ENCODE results near the gene ENKD1. TPM values are rescaled to one million over a fixed set of nuclear protein-coding genes. Genes with fewer than 3 reads are reported as not detected.

ENKD1 gene
- total and polyA plus RNA-seq, 12 donors = 3.0 to 113 (median 18.2) TPM

DNA sequence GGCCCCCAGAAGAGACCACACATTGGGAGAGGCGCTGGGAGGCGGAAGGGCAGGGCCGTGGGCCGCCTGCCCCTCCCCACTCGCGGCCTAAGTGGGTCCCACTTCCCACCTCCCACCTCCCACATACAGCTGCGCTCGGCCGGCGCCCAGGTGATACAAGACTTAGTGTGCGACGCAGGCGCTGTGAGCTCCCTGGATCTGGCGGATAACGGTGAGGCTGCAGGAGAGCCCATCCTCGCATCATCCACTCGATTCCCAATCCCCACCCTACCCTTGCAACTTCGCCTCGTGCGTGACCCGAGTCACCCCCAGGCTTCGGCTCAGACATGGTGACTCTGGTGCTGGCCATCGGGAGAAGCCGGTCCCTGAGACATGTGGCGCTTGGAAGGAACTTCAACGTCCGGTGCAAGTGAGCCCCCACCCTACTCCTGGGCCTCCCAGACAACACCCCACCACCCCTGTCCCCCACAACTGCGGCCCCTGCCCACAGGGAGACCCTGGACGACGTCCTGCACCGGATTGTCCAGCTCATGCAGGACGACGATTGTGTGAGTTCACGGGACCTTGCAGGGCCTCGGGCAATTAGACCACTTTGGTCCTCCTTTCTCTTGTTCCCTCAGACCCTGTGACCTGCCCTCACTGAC lies 17.7 kb downstream of the ENKD1 start:
- intact Hi-C loops (cut with DNase I) = loop anchor here in 1 of 2 donors (5.0 kb wide), 1 partner anchor 102 kb away; no protein-coding TSS in a partner anchor
- Histone ChIP-seq H3K36me3 (replicated peaks in 1 of 2) (no peaks in the 10 kb centered on the region), H3K4me3 (no peak overlapping the region), H3K27me3 (peaks cover 32% of the 10 kb centered on the region), H3K9me3 (replicated peaks in 1 of 3) (no peaks in the 10 kb centered on the region), H3K27ac (no peak overlapping the region), H3K4me1 (replicated peaks in 1 of 2) (peaks cover 6 to 15% of the 10 kb centered on the region in 2 donors)
- TF ChIP-seq CTCF (IDR thresholded peaks at IDR 0.05) (no peak), POLR2A (IDR thresholded peaks at IDR 0.05) (no peak)
- WGBS, 4 donors = 47 to 74% (median 61%) methylated on average over 12 to 35 of the region's 35 CpGs
- DNase-seq = no peak

GRCh38 chr16:67648088-67648763 lies 18.3 kb downstream of the ENKD1 start:
- H3K36me3 ChIP-seq (replicated peaks in 1 of 2) = no peaks in the 10 kb centered on the region
- intact Hi-C loops (cut with DNase I) = loop anchor here in 1 of 2 donors (5.0 kb wide), 1 partner anchor 101 kb away; no protein-coding TSS in a partner anchor
- WGBS, 4 donors = 22 to 50% (median 38%) methylated on average over 3 to 65 of the region's 65 CpGs
- no peaks in the 10 kb centered on the region for H3K9me3 ChIP-seq (replicated peaks in 1 of 3)
- H3K27ac ChIP-seq = no peak overlapping the region
- no peak for DNase-seq
- peaks cover 1 to 10% of the 10 kb centered on the region in 2 donors for H3K4me1 ChIP-seq (replicated peaks in 1 of 2)
- no peak overlapping the region for H3K4me3 ChIP-seq
- peaks cover 28% of the 10 kb centered on the region for H3K27me3 ChIP-seq
- TF ChIP-seq POLR2A (IDR thresholded peaks at IDR 0.05) = no peak
- no peak for TF ChIP-seq CTCF (IDR thresholded peaks at IDR 0.05)

- H3K9me3 ChIP-seq (replicated peaks in 1 of 3) = no peaks in the 10 kb centered on the region
- no peak overlapping the region for H3K27ac ChIP-seq
- DNase-seq = no peak
- no peaks in the 10 kb centered on the region for H3K36me3 ChIP-seq (replicated peaks in 1 of 2)
- H3K27me3 ChIP-seq = peaks cover 26% of the 10 kb centered on the region
- no peak overlapping the region for H3K4me3 ChIP-seq
- WGBS, 4 donors = 57 to 77% (median 73%) methylated on average over 7 to 13 of the region's 13 CpGs
- TF ChIP-seq POLR2A (IDR thresholded peaks at IDR 0.05) (no peak), CTCF (IDR thresholded peaks at IDR 0.05) (no peak)
- H3K4me1 ChIP-seq (replicated peaks in 1 of 2) = peaks cover 0 to 10% of the 10 kb centered on the region in 2 donors
- intact Hi-C loops (cut with DNase I) = loop anchor here in 1 of 2 donors (5.0 kb wide), 1 partner anchor 100 kb away; no protein-coding TSS in a partner anchor
Measured at GRCh38 chr16:67647681-67648080, 18.9 kb downstream of the ENKD1 start.

GRCh38 chr16:67647111-67647651 lies 19.4 kb downstream of the ENKD1 start:
- intact Hi-C loops (cut with DNase I) = loop anchor here in 1 of 2 donors (5.0 kb wide), 1 partner anchor 100 kb away; no protein-coding TSS in a partner anchor
- WGBS, 4 donors = 67 to 80% (median 76%) methylated on average over 2 to 15 of the region's 15 CpGs
- H3K27me3 ChIP-seq = peaks cover 26% of the 10 kb centered on the region

More at GRCh38 chr16:67647111-67647651, 19.4 kb downstream of the ENKD1 start:
- Histone ChIP-seq H3K4me3 (no peak overlapping the region), H3K9me3 (replicated peaks in 1 of 3) (no peaks in the 10 kb centered on the region), H3K27ac (no peak overlapping the region), H3K4me1 (replicated peaks in 1 of 2) (peaks cover 0 to 15% of the 10 kb centered on the region in 2 donors), H3K36me3 (replicated peaks in 1 of 2) (no peaks in the 10 kb centered on the region)
- no peak for DNase-seq
- no peak for TF ChIP-seq POLR2A (IDR thresholded peaks at IDR 0.05)
- no peak for TF ChIP-seq CTCF (IDR thresholded peaks at IDR 0.05)
